ENCODE data around the gene FAM174C.

FAM174C gene

GRCh38 chr19:1309977-1310852 lies 34.9 kb downstream of the FAM174C start:
- no peak overlapping the region for H2AFZ ChIP-seq (ENCODE audit: low read length)

GRCh38 chr19:1310853-1311180 lies 35.5 kb downstream of the FAM174C start:
- H3K9me3 ChIP-seq (ENCODE audit: low read length): no peaks in the 10 kb centered on the region
- TF ChIP-seq, protein P1, sequence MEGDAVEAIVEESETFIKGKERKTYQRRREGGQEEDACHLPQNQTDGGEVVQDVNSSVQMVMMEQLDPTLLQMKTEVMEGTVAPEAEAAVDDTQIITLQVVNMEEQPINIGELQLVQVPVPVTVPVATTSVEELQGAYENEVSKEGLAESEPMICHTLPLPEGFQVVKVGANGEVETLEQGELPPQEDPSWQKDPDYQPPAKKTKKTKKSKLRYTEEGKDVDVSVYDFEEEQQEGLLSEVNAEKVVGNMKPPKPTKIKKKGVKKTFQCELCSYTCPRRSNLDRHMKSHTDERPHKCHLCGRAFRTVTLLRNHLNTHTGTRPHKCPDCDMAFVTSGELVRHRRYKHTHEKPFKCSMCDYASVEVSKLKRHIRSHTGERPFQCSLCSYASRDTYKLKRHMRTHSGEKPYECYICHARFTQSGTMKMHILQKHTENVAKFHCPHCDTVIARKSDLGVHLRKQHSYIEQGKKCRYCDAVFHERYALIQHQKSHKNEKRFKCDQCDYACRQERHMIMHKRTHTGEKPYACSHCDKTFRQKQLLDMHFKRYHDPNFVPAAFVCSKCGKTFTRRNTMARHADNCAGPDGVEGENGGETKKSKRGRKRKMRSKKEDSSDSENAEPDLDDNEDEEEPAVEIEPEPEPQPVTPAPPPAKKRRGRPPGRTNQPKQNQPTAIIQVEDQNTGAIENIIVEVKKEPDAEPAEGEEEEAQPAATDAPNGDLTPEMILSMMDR (IDR thresholded peaks at IDR 0.05; ENCODE audit: low read length): no peak
- TF ChIP-seq EZH2 (IDR thresholded peaks at IDR 0.05; ENCODE audit: borderline replicate concordance, low read length): no peak
- H2AFZ ChIP-seq (ENCODE audit: low read length): no peak overlapping the region
- H4K20me1 ChIP-seq (ENCODE audit: insufficient read depth, low read length): no peaks in the 10 kb centered on the region
- no peaks in the 10 kb centered on the region for H3K4me1 ChIP-seq (ENCODE audit: insufficient read depth, low read length, severe bottlenecking)
- H3K36me3 ChIP-seq (ENCODE audit: insufficient read depth, low read length): no peaks in the 10 kb centered on the region
- no peak overlapping the region for H3K27ac ChIP-seq (ENCODE audit: low read depth, low read length, poor library complexity, severe bottlenecking)
- H3K4me2 ChIP-seq (ENCODE audit: low read length): no peak overlapping the region
- H3K79me2 ChIP-seq (ENCODE audit: insufficient read depth, low read length): no peaks in the 10 kb centered on the region
- H3K27me3 ChIP-seq (ENCODE audit: insufficient read depth, low read length): peaks cover 5% of the 10 kb centered on the region; the same call in 1 of the 2 replicates
- H3F3A ChIP-seq (ENCODE audit: insufficient read depth, low read length): no peaks in the 10 kb centered on the region
- H3K4me3 ChIP-seq (ENCODE audit: low read depth, low read length, poor library complexity, severe bottlenecking): no peak overlapping the region
- no peak overlapping the region for H3K9ac ChIP-seq (ENCODE audit: low read length)
- H3K9me2 ChIP-seq (ENCODE audit: low read depth, low read length): no peaks in the 10 kb centered on the region

More at GRCh38 chr19:1309977-1310852, 34.9 kb downstream of the FAM174C start:
- Histone ChIP-seq H3K36me3 (ENCODE audit: insufficient read depth, low read length) (no peaks in the 10 kb centered on the region), H3K4me2 (ENCODE audit: low read length) (no peak overlapping the region), H3K27me3 (ENCODE audit: insufficient read depth, low read length) (peaks cover 5% of the 10 kb centered on the region; the same call in 1 of the 2 replicates), H3K9me2 (ENCODE audit: low read depth, low read length) (no peaks in the 10 kb centered on the region), H3K79me2 (ENCODE audit: insufficient read depth, low read length) (no peaks in the 10 kb centered on the region), H3K9me3 (ENCODE audit: low read length) (no peaks in the 10 kb centered on the region), H3K4me1 (ENCODE audit: insufficient read depth, low read length, severe bottlenecking) (no peaks in the 10 kb centered on the region), H3K9ac (ENCODE audit: low read length) (no peak overlapping the region), H3F3A (ENCODE audit: insufficient read depth, low read length) (no peaks in the 10 kb centered on the region), H3K27ac (ENCODE audit: low read depth, low read length, poor library complexity, severe bottlenecking) (no peak overlapping the region), H4K20me1 (ENCODE audit: insufficient read depth, low read length) (no peaks in the 10 kb centered on the region), H3K4me3 (ENCODE audit: low read depth, low read length, poor library complexity, severe bottlenecking) (no peak overlapping the region)
- TF ChIP-seq, protein P1 (IDR thresholded peaks at IDR 0.05; ENCODE audit: low read length): no peak
- TF ChIP-seq EZH2 (IDR thresholded peaks at IDR 0.05; ENCODE audit: borderline replicate concordance, low read length): no peak

GRCh38 chr19:1311543-1312091 lies 36.3 kb downstream of the FAM174C start:
- H3K4me1 ChIP-seq (ENCODE audit: insufficient read depth, low read length, severe bottlenecking): no peaks in the 10 kb centered on the region
- H3K27ac ChIP-seq (ENCODE audit: low read depth, low read length, poor library complexity, severe bottlenecking): no peak overlapping the region
- no peak overlapping the region for H3K4me2 ChIP-seq (ENCODE audit: low read length)
- H3K79me2 ChIP-seq (ENCODE audit: insufficient read depth, low read length): no peaks in the 10 kb centered on the region
- no peaks in the 10 kb centered on the region for H3K9me3 ChIP-seq (ENCODE audit: low read length)
- no peaks in the 10 kb centered on the region for H3K36me3 ChIP-seq (ENCODE audit: insufficient read depth, low read length)
- no peak overlapping the region for H3K9ac ChIP-seq (ENCODE audit: low read length)
- no peaks in the 10 kb centered on the region for H4K20me1 ChIP-seq (ENCODE audit: insufficient read depth, low read length)
- no peak overlapping the region for H3K4me3 ChIP-seq (ENCODE audit: low read depth, low read length, poor library complexity, severe bottlenecking)
- no peaks in the 10 kb centered on the region for H3F3A ChIP-seq (ENCODE audit: insufficient read depth, low read length)
- peaks cover 9% of the 10 kb centered on the region; the same call in 1 of the 2 replicates for H3K27me3 ChIP-seq (ENCODE audit: insufficient read depth, low read length)
- TF ChIP-seq EZH2 (IDR thresholded peaks at IDR 0.05; ENCODE audit: borderline replicate concordance, low read length): no peak
- TF ChIP-seq, protein P1 (IDR thresholded peaks at IDR 0.05; ENCODE audit: low read length): no peak
- no peaks in the 10 kb centered on the region for H3K9me2 ChIP-seq (ENCODE audit: low read depth, low read length)
- H2AFZ ChIP-seq (ENCODE audit: low read length): no peak overlapping the region

Data from OCI-LY1 (cell line).